Activated CD4-positive, alpha-beta T cell treated with anti-CD3 and anti-CD28 coated beads for 36 hours (primary cell): Measurements from ENCODE around the gene CELSR1. TPM values are rescaled to one million over a fixed set of nuclear protein-coding genes. Genes with fewer than 3 reads are reported as not detected.

Experiments used
- ATAC-seq: fragments of 200-7000 bp; cut with Tn5 transposase; one replicate; pipeline ENCODE4 v1.10.0; 2021; ENCODE audit warnings: mild to moderate bottlenecking, moderate library complexity
- CTCF ChIA-PET: fragments of 350-600 bp; sonication (Branson Sonifier 250); formaldehyde crosslinking; loops from one replicate; lab custom pipeline; 2021; ENCODE audit warnings: antibody characterized with exemption; lab: Charles Lee
- POLR2A ChIA-PET: fragments of 350-600 bp; sonication (Branson Sonifier 250); formaldehyde crosslinking; loops from one replicate; lab custom pipeline; 2021; ENCODE audit warnings: antibody characterized with exemption, inconsistent platforms; lab: Charles Lee
- DNase-seq: peaks from one replicate; pipeline ENCODE4 v3.0.0-alpha.2; 2020
- H3K27ac Mint-ChIP-seq: one replicate; pipeline ENCODE4 v1.8.0; 2021; ENCODE audit warnings: mixed read lengths
- H3K27me3 Mint-ChIP-seq: one replicate; pipeline ENCODE4 v1.8.0; 2021; ENCODE audit warnings: mixed read lengths
- H3K36me3 Mint-ChIP-seq: one replicate; pipeline ENCODE4 v1.8.0; 2021; ENCODE audit warnings: low read depth, mixed read lengths
- H3K4me1 Mint-ChIP-seq: one replicate; pipeline ENCODE4 v1.8.0; 2021; ENCODE audit warnings: mixed read lengths
- H3K4me3 Mint-ChIP-seq: one replicate; pipeline ENCODE4 v1.8.0; 2021; ENCODE audit warnings: mild to moderate bottlenecking, moderate library complexity, mixed read lengths
- H3K9me3 Mint-ChIP-seq: one replicate; pipeline ENCODE4 v1.8.0; 2021; ENCODE audit warnings: low read depth, mixed read lengths
- intact Hi-C, 2 experiments: fragments of 100-400 bp; cut with DNase I in 1 of 2; cut with micrococcal nuclease in 1 of 2; formaldehyde crosslinking; loops; one replicate each; pipeline versions ENCODE4 v1.14.2 to v1.15.1; 2022 to 2024; cut with DNase I, micrococcal nuclease
- total RNA-seq, 2 experiments: library from RNA; stranded (reverse); gene quantifications; one replicate each; pipeline ENCODE4 v1.2.3, GENCODE V29; 2021

Gene CELSR1
- total RNA-seq, 2 experiments from 2014 or later: 0.43 to 0.46 TPM

- Mint-ChIP-seq H3K4me3 (no peak overlapping the region), H3K4me1 (peaks cover 15% of the 10 kb centered on the region)
- POLR2A ChIA-PET: no interaction called here
Observed at GRCh38 chr22:46428171-46428570, 109.2 kb downstream of the CELSR1 start.

GRCh38 chr22:46425016-46425415 lies 112.4 kb downstream of the CELSR1 start:
- H3K27ac Mint-ChIP-seq: no peak overlapping the region
- intact Hi-C loops: no loop called here
- CTCF ChIA-PET: no interaction called here
- ATAC-seq: no peak
- no peaks in the 10 kb centered on the region for H3K36me3 Mint-ChIP-seq
- H3K27me3 Mint-ChIP-seq: no peaks in the 10 kb centered on the region
- peaks cover 7% of the 10 kb centered on the region for H3K4me1 Mint-ChIP-seq
- POLR2A ChIA-PET: no interaction called here
- DNase-seq: no peak
- H3K9me3 Mint-ChIP-seq: no peaks in the 10 kb centered on the region
- no peak overlapping the region for H3K4me3 Mint-ChIP-seq

More at GRCh38 chr22:46428171-46428570, 109.2 kb downstream of the CELSR1 start:
- CTCF ChIA-PET: interaction anchor here (0.7 kb wide), 1 partner anchor 71 kb away, joined by 3 read pairs; no protein-coding TSS in a partner anchor
- ATAC-seq (no peak), DNase-seq (no peak)
- H3K27me3 Mint-ChIP-seq: no peaks in the 10 kb centered on the region
- intact Hi-C loops: no loop called here
- H3K27ac Mint-ChIP-seq: no peak overlapping the region
- no peaks in the 10 kb centered on the region for H3K9me3 Mint-ChIP-seq
- no peaks in the 10 kb centered on the region for H3K36me3 Mint-ChIP-seq

DNA sequence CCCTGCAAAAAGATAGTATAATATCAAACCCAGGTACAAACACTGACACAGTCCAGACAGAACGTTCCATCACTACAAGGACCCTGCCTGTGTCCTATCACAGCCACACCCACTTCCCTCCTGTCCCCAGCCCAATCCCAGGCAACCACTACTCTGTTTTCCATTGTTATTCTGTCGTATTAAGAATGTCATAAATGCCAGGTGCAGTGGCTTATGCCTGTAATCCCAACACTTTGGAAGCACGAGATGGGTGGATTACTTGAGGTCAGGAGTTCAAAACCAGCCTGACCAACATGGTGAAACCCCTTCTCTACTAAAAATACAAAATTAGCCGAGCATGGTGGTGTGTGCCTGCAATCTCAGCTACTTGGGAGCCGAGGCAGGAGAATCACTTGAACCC lies 112.9 kb downstream of the CELSR1 start:
- CTCF ChIA-PET: no interaction called here
- ATAC-seq: no peak

DNA sequence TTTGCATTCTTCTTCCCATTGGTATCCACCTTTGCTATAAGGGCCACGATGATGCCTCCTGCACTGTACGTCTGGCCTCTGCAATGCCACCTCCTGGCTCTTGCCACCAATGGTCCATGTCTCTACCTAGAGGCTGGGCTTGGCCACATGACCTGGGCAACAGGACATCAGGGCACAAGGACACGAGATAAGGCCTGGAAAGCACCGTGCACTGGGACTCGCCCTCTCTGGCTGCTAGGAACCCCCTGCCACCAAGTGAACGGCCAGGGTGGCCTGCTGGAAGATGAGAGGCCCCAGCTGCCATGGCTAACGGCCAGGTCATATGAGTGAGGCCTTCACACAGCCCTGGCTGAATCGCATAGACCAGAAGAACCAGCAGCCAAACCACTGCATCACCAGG lies 114.5 kb downstream of the CELSR1 start:
- ATAC-seq: no peak
- no peak overlapping the region for H3K4me3 Mint-ChIP-seq
- CTCF ChIA-PET: no interaction called here
- H3K9me3 Mint-ChIP-seq: no peaks in the 10 kb centered on the region
- H3K27me3 Mint-ChIP-seq: no peaks in the 10 kb centered on the region
- H3K4me1 Mint-ChIP-seq: peaks cover 7% of the 10 kb centered on the region
- DNase-seq: no peak
- no peaks in the 10 kb centered on the region for H3K36me3 Mint-ChIP-seq
- no peak overlapping the region for H3K27ac Mint-ChIP-seq
- POLR2A ChIA-PET: no interaction called here
- intact Hi-C loops: no loop called here

More for the DNA sequence above, 112.9 kb downstream of the CELSR1 start:
- DNase-seq: no peak
- H3K4me3 Mint-ChIP-seq: no peak overlapping the region
- no peaks in the 10 kb centered on the region for H3K27me3 Mint-ChIP-seq
- H3K27ac Mint-ChIP-seq: no peak overlapping the region
- intact Hi-C loops: no loop called here
- H3K9me3 Mint-ChIP-seq: no peaks in the 10 kb centered on the region
- POLR2A ChIA-PET: no interaction called here
- H3K36me3 Mint-ChIP-seq: no peaks in the 10 kb centered on the region
- peaks cover 7% of the 10 kb centered on the region for H3K4me1 Mint-ChIP-seq

- intact Hi-C loops: no loop called here
- CTCF ChIA-PET: interaction anchor here (0.5 kb wide), 1 partner anchor 121 kb away, joined by 3 read pairs; no protein-coding TSS in a partner anchor
- ATAC-seq: peak; percentile 76
Observed at GRCh38 chr22:46421267-46421666, 116.2 kb downstream of the CELSR1 start.

DNA sequence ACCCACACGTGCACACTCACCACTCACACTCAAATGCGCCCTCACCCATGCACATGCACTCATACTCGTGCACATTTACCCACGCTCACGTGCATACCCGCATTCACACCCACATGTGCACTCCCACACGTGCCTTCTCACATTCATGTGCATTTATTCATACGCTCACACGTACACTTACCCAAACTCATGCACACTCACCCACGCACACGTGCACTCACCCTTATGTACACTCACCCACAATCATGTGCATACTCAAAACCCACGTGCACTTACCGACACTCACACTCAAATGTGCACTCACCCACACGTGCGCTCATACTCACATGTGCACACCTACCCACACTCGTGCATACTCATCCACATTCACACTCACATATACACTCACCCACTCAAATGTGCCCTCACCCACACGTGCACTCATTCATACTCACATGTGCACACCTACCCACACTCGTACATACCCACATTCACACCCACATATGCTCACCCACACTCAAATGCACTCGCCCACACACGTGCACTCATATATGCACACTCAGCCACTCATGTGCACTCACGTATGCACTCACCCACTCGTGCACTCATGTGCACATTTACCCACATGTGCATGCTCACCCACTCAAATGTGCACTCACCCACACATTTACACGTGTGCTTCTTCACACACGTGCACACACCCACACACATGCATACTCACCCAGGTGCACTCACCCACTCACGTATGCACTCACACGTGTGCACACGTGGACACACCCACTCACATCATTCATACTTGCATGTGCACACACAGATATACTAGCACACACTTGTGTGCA lies 117.5 kb downstream of the CELSR1 start:
- ATAC-seq (no peak), DNase-seq (no peak)
- H3K4me1 Mint-ChIP-seq: no peaks in the 10 kb centered on the region
- no peaks in the 10 kb centered on the region for H3K27me3 Mint-ChIP-seq
- no peaks in the 10 kb centered on the region for H3K9me3 Mint-ChIP-seq
- ChIA-PET CTCF (no interaction called here), POLR2A (interaction anchor here (0.6 kb wide), 1 partner anchor 692 kb away, joined by 3 read pairs; no protein-coding TSS in a partner anchor)
- no peaks in the 10 kb centered on the region for H3K36me3 Mint-ChIP-seq
- intact Hi-C loops: no loop called here
- no peak overlapping the region for H3K27ac Mint-ChIP-seq
- H3K4me3 Mint-ChIP-seq: no peak overlapping the region

More at GRCh38 chr22:46421267-46421666, 116.2 kb downstream of the CELSR1 start:
- no peaks in the 10 kb centered on the region for H3K9me3 Mint-ChIP-seq
- H3K27ac Mint-ChIP-seq: no peak overlapping the region
- no peaks in the 10 kb centered on the region for H3K27me3 Mint-ChIP-seq
- peaks cover 7% of the 10 kb centered on the region for H3K4me1 Mint-ChIP-seq
- DNase-seq: peak; percentile 46
- POLR2A ChIA-PET: no interaction called here
- H3K4me3 Mint-ChIP-seq: no peak overlapping the region
- H3K36me3 Mint-ChIP-seq: no peaks in the 10 kb centered on the region

DNA sequence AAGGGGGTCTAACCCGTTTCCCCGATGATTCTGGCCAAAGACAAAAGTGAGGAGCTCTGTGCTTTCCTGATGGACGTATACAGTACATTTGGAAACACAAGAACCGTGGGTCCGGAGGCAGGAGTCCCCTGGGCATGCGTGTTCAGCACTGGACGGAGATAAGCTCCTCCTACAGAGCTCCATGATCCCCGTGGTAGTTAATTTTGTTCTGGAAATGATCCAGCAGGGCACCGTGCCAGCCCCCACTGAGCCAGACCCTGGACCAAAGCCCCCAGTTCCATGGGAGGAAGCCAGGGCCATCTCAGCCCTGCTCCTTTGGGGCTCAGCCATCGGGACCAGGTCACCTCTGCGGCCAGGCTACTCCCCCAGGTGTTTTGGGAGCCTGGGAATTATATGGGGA lies 118.6 kb downstream of the CELSR1 start:
- DNase-seq (no peak), ATAC-seq (no peak)
- H3K9me3 Mint-ChIP-seq: no peaks in the 10 kb centered on the region
- intact Hi-C loops: no loop called here
- no peaks in the 10 kb centered on the region for H3K4me1 Mint-ChIP-seq
- CTCF ChIA-PET: interaction anchor here (0.6 kb wide), 1 partner anchor 239 kb away, joined by 3 read pairs; no protein-coding TSS in a partner anchor
- no peak overlapping the region for H3K27ac Mint-ChIP-seq
- POLR2A ChIA-PET: interaction anchor here (0.6 kb wide), 1 partner anchor 691 kb away, joined by 3 read pairs; no protein-coding TSS in a partner anchor
- no peaks in the 10 kb centered on the region for H3K36me3 Mint-ChIP-seq
- H3K27me3 Mint-ChIP-seq: no peaks in the 10 kb centered on the region
- H3K4me3 Mint-ChIP-seq: no peak overlapping the region

DNA sequence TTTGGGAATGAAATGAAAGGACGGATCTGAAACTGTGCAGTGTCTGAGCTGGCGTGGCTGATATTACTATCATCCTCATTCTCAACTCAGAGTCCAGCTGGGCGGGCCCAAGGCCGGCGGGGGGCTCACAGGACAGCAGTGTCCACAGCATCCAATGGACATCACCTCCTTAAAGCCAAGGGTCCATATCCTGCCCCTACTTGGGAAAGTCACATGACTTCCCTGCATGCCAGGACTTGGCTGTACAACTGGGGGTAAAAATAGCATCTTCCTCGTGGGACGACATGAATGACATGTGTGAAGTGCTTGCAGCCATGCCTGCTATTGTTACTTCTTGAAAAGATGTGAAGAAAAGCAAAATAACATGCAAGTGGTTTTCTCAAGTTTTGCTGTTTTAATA lies 119.7 kb downstream of the CELSR1 start:
- Mint-ChIP-seq H3K4me1 (no peaks in the 10 kb centered on the region), H3K27me3 (no peaks in the 10 kb centered on the region), H3K4me3 (no peak overlapping the region), H3K27ac (no peak overlapping the region), H3K9me3 (no peaks in the 10 kb centered on the region), H3K36me3 (no peaks in the 10 kb centered on the region)
- CTCF ChIA-PET: no interaction called here
- POLR2A ChIA-PET: no interaction called here
- DNase-seq: no peak
- intact Hi-C loops: no loop called here
- ATAC-seq: no peak

- H3K4me1 Mint-ChIP-seq: no peaks in the 10 kb centered on the region
- POLR2A ChIA-PET: no interaction called here
- ATAC-seq (no peak), DNase-seq (no peak)
- no peaks in the 10 kb centered on the region for H3K36me3 Mint-ChIP-seq
- H3K27ac Mint-ChIP-seq: no peak overlapping the region
- intact Hi-C loops: no loop called here
- H3K27me3 Mint-ChIP-seq: no peaks in the 10 kb centered on the region
- CTCF ChIA-PET: no interaction called here
- H3K9me3 Mint-ChIP-seq: no peaks in the 10 kb centered on the region
- no peak overlapping the region for H3K4me3 Mint-ChIP-seq
Observed at GRCh38 chr22:46416891-46417580, 120.4 kb downstream of the CELSR1 start.

GRCh38 chr22:46416520-46416871 lies 120.9 kb downstream of the CELSR1 start:
- H3K27ac Mint-ChIP-seq: no peak overlapping the region
- H3K27me3 Mint-ChIP-seq: no peaks in the 10 kb centered on the region
- H3K4me1 Mint-ChIP-seq: no peaks in the 10 kb centered on the region
- H3K4me3 Mint-ChIP-seq: no peak overlapping the region
- ChIA-PET POLR2A (no interaction called here), CTCF (no interaction called here)
- H3K36me3 Mint-ChIP-seq: no peaks in the 10 kb centered on the region
- no peak for DNase-seq
- H3K9me3 Mint-ChIP-seq: no peaks in the 10 kb centered on the region
- intact Hi-C loops: no loop called here
- ATAC-seq: no peak

DNA sequence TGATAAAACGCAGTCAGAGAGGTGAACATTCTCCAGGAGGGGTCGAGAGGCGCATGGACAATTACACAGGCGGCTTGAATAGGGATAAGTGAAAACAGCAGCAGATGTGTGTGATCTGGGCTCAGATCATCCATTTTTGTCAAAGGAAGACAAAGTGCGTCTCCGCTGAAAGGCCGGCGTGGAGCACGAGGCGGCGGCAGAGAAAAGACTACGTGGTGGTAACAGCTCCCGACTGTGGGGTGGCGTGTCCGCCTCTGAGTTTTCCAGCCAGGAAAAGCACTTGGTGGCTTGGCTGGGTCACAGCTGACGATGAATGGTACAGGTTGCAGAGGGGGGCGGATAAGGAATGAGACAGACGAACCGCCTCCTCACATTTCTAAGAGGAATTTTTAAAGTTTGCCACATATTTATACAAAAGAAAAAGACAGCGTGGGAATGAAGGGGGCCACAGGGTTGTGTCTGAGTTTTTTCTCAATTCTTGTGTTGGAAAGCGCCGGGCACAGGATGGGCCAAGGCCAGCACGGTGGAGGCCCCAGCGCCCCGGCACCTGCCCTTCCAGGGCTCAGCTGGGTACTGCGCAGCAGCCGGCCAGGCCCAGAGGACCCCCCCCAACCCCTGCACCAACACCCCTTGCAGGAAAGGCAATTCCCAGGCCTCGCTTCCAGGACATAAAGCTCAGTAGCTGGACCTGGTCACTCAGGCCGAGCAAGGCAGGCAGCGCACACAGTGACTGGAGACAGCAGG lies 121.5 kb downstream of the CELSR1 start:
- no peak for ATAC-seq
- Mint-ChIP-seq H3K4me3 (no peak overlapping the region), H3K36me3 (no peaks in the 10 kb centered on the region), H3K4me1 (no peaks in the 10 kb centered on the region), H3K9me3 (no peaks in the 10 kb centered on the region), H3K27ac (no peak overlapping the region), H3K27me3 (no peaks in the 10 kb centered on the region)
- DNase-seq: no peak
- CTCF ChIA-PET: no interaction called here
- POLR2A ChIA-PET: no interaction called here
- intact Hi-C loops: no loop called here
